A549 (cell line): ENCODE results near the gene DNM3.

Experiments
- ATOH8 ChIP-seq: fragments of 250-450 bp; sonication (Bioruptor Pico); IDR thresholded peaks from 2 replicates; pipeline ENCODE4 v1.5.0; 2020; ENCODE audit warnings: low read depth, mild to moderate bottlenecking, moderate library complexity
- CTCF ChIP-seq: fragments of >200 bp; sonication (Bioruptor Twin); formaldehyde crosslinking; IDR thresholded peaks from 3 replicates; pipeline ENCODE4 v1.5.1; 2016
- E2F6 ChIP-seq: IDR thresholded peaks from 2 replicates; pipeline ENCODE4 v1.6.1; 2012; ENCODE audit warnings: low read depth, borderline replicate concordance
- ELK1 ChIP-seq: fragments of 150-350 bp; IDR thresholded peaks from 2 replicates; pipeline ENCODE4 v1.6.1; 2014; ENCODE audit warnings: low read depth, mild to moderate bottlenecking, low read length
- JUN ChIP-seq, 2 experiments: fragments of >200 bp; sonication (Bioruptor Twin); formaldehyde crosslinking; IDR thresholded peaks; 2 replicates in 1 of 2; 3 replicates in 1 of 2; pipeline ENCODE4 v1.6.1; 2016 to 2017
- MAX ChIP-seq: IDR thresholded peaks from 2 replicates; pipeline ENCODE4 v1.6.1; 2012
- NR3C1 ChIP-seq: fragments of >200 bp; sonication (Bioruptor Twin); formaldehyde crosslinking; IDR thresholded peaks from 3 replicates; pipeline ENCODE4 v1.6.1; 2017
- PBX3 ChIP-seq: IDR thresholded peaks from 2 replicates; pipeline ENCODE4 v1.6.1; 2012
- POLR2A ChIP-seq: IDR thresholded peaks from 2 replicates; pipeline ENCODE4 v1.6.1; 2012; ENCODE audit warnings: mild to moderate bottlenecking, low read length
- RCOR1 ChIP-seq: fragments of 150-350 bp; IDR thresholded peaks from 2 replicates; pipeline ENCODE4 v1.6.1; 2014; ENCODE audit warnings: antibody characterized with exemption, low read length, low read depth
- REST ChIP-seq: fragments of 200-600 bp; sonication (generic); IDR thresholded peaks from 2 replicates; pipeline ENCODE4 v1.6.1; 2016; ENCODE audit warnings: antibody characterized with exemption, mild to moderate bottlenecking, moderate library complexity
- ZFP36 ChIP-seq: fragments of 450-650 bp; IDR thresholded peaks from 2 replicates; pipeline ENCODE4 v1.6.1; 2014; ENCODE audit warnings: borderline replicate concordance; ENCODE audit not compliant: partially characterized antibody

GRCh38 chr1:172354291-172355274, 513.3 kb downstream of the DNM3 start:
- TF ChIP-seq CTCF (no peak), POLR2A (no peak), ATOH8 (no peak), E2F6 (no peak), ZFP36 (no peak), ELK1 (no peak), JUN (IDR thresholded peaks at IDR 0.05) (no peak), MAX (no peak), RCOR1 (no peak), REST (no peak), NR3C1 (no peak), PBX3 (no peak)
